H1 (cell line): ENCODE measurements around the gene TKFC. TPM values are rescaled to one million over a fixed set of nuclear protein-coding genes. Genes with fewer than 3 reads are reported as not detected.

Source experiments
- CTCF ChIA-PET: fragments of 300-600 bp; sonication (Branson Sonifier 250); formaldehyde crosslinking; loops from one replicate; lab custom pipeline; 2021; ENCODE audit not compliant: partially characterized antibody; lab: Charles Lee
- POLR2A ChIA-PET: fragments of 300-600 bp; sonication (Branson Sonifier 250); formaldehyde crosslinking; loops from one replicate; lab custom pipeline; 2021; ENCODE audit warnings: inconsistent platforms; ENCODE audit not compliant: partially characterized antibody; lab: Charles Lee
- DNase-seq, 2 experiments: peaks; one replicate each; pipeline versions ENCODE4 v3.0.0 to v3.0.0-alpha.2; 2010 to 2022; ENCODE audit warnings: low spot score in 2 of 2, low read depth in 1 of 2, mixed read lengths in 1 of 2
- FAIRE-seq: peaks from 2 replicates; lab custom pipeline; 2011; peaks lifted over from hg19 to GRCh38; lab: Jason Lieb, UNC
- H2AFZ ChIP-seq: 2 replicates; pipeline ENCODE4 v1.8.1; 2012; ENCODE audit warnings: low read length, inconsistent platforms
- H2AK5ac ChIP-seq: 2 replicates; pipeline ENCODE4 v1.6.1; 2013; ENCODE audit warnings: low read depth, low read length
- H2BK120ac ChIP-seq: replicated peaks from 2 replicates; pipeline ENCODE3; 2013; ENCODE audit warnings: low read depth, low read length, inconsistent platforms
- H2BK12ac ChIP-seq: 2 replicates; pipeline ENCODE4 v1.6.1; 2013; ENCODE audit warnings: low read depth, low read length
- H2BK15ac ChIP-seq: 2 replicates; pipeline ENCODE4 v1.6.1; 2013; ENCODE audit warnings: low read length
- H2BK20ac ChIP-seq: 2 replicates; pipeline ENCODE4 v1.6.1; 2013; ENCODE audit warnings: low read length
- H2BK5ac ChIP-seq: 2 replicates; pipeline ENCODE4 v1.6.1; 2013; ENCODE audit warnings: low read depth, low read length
- H3K14ac ChIP-seq: 2 replicates; pipeline ENCODE4 v1.6.1; 2013; ENCODE audit warnings: inconsistent platforms; ENCODE audit not compliant: insufficient read length
- H3K18ac ChIP-seq: 2 replicates; pipeline ENCODE4 v1.6.1; 2013; ENCODE audit warnings: low read length; ENCODE audit errors: extremely low read depth
- H3K23ac ChIP-seq: 2 replicates; pipeline ENCODE4 v1.6.1; 2013; ENCODE audit warnings: inconsistent platforms; ENCODE audit not compliant: insufficient read length
- H3K23me2 ChIP-seq: 2 replicates; pipeline ENCODE4 v1.6.1; 2013; ENCODE audit warnings: low read depth, low read length
- H3K27ac ChIP-seq: 2 replicates; pipeline ENCODE4 v1.6.1; 2011; ENCODE audit warnings: low read depth, low read length, inconsistent platforms
- H3K27me3 ChIP-seq, 4 experiments: replicated peaks in 1 of 4; 1 replicate in 1 of 4; 2 replicates in 3 of 4; pipeline versions ENCODE4 v1.6.1 to v1.8.1; 2011 to 2013; ENCODE audit warnings: low read length in 3 of 4, mild to moderate bottlenecking in 3 of 4, inconsistent platforms in 2 of 4, mixed read lengths in 2 of 4, moderate library complexity in 1 of 4; ENCODE audit not compliant: control insufficient read depth in 3 of 4, insufficient read depth in 3 of 4; ENCODE audit errors: extremely low read depth in 1 of 4
- H3K36me3 ChIP-seq, 4 experiments: 2 replicates each; pipeline versions ENCODE4 v1.6.1 to v1.8.1; 2011 to 2013; ENCODE audit warnings: mild to moderate bottlenecking in 4 of 4, low read length in 3 of 4, moderate library complexity in 2 of 4, control low read depth in 1 of 4, inconsistent platforms in 1 of 4; ENCODE audit not compliant: insufficient read depth in 4 of 4, control insufficient read depth in 2 of 4
- H3K4ac ChIP-seq: replicated peaks from 2 replicates; pipeline ENCODE3; 2013; ENCODE audit warnings: low read length, low read depth, mixed read lengths, inconsistent platforms; ENCODE audit not compliant: insufficient read length
- H3K4me1 ChIP-seq, 4 experiments: replicated peaks in 1 of 4; 1 replicate in 1 of 4; 2 replicates in 3 of 4; pipeline versions ENCODE4 v1.6.1 to v1.8.1; 2011 to 2013; ENCODE audit warnings: low read length in 3 of 4, inconsistent platforms in 2 of 4, mixed read lengths in 1 of 4; ENCODE audit not compliant: insufficient read depth in 4 of 4, control insufficient read depth in 3 of 4
- H3K4me2 ChIP-seq, 2 experiments: 2 replicates each; pipeline versions ENCODE4 v1.6.1 to v1.8.1; 2011 to 2013; ENCODE audit warnings: low read depth in 2 of 2, low read length in 2 of 2, control low read depth in 1 of 2, inconsistent platforms in 1 of 2, mild to moderate bottlenecking in 1 of 2; ENCODE audit not compliant: insufficient read depth in 1 of 2
- H3K4me3 ChIP-seq, 4 experiments: fragments of 200-600, 300-600 bp in 1 of 4; sonication (generic), shearing (Covaris generic), sonication (Bioruptor Twin) in 1 of 4; 2 replicates each; pipeline versions ENCODE4 v1.5.1 to v1.8.1; 2011 to 2016; ENCODE audit warnings: low read length in 4 of 4, low read depth in 3 of 4, control low read depth in 2 of 4, inconsistent platforms in 2 of 4, mild to moderate bottlenecking in 2 of 4, mixed read lengths in 1 of 4, moderate library complexity in 1 of 4; ENCODE audit not compliant: insufficient read depth in 2 of 4; ENCODE audit errors: extremely low read depth in 1 of 4
- H3K56ac ChIP-seq: replicated peaks from 2 replicates; pipeline ENCODE3; 2013; ENCODE audit warnings: low read depth, mild to moderate bottlenecking, mixed read lengths, low read length, inconsistent platforms; ENCODE audit not compliant: insufficient read length
- H3K79me1 ChIP-seq: 2 replicates; pipeline ENCODE4 v1.6.1; 2013; ENCODE audit warnings: low read depth, low read length, control low read depth
- H3K79me2 ChIP-seq, 2 experiments: 2 replicates each; pipeline versions ENCODE4 v1.6.1 to v1.8.1; 2012 to 2013; ENCODE audit warnings: low read length in 2 of 2, mild to moderate bottlenecking in 2 of 2, inconsistent platforms in 1 of 2; ENCODE audit not compliant: insufficient read depth in 2 of 2, control insufficient read depth in 1 of 2
- H3K9ac ChIP-seq, 4 experiments: replicated peaks in 1 of 4; 1 replicate in 1 of 4; 2 replicates in 3 of 4; pipeline versions ENCODE4 v1.6.1 to v1.8.1; 2011 to 2013; ENCODE audit warnings: low read depth in 3 of 4, low read length in 3 of 4, control low read depth in 2 of 4, mild to moderate bottlenecking in 2 of 4, moderate library complexity in 2 of 4, inconsistent platforms in 1 of 4; ENCODE audit errors: extremely low read depth in 1 of 4
- H3K9me3 ChIP-seq, 2 experiments: 2 replicates each; pipeline versions ENCODE4 v1.6.1 to v1.8.1; 2012 to 2013; ENCODE audit warnings: mild to moderate bottlenecking in 2 of 2, moderate library complexity in 2 of 2, control low read depth in 1 of 2, inconsistent platforms in 1 of 2, low read depth in 1 of 2, low read length in 1 of 2, mixed read lengths in 1 of 2; ENCODE audit not compliant: insufficient read depth in 2 of 2
- H4K20me1 ChIP-seq, 2 experiments: replicated peaks in 1 of 2; 2 replicates each; pipeline versions ENCODE3 to v1.8.1; 2011 to 2013; ENCODE audit warnings: inconsistent platforms in 2 of 2, low read length in 2 of 2, mild to moderate bottlenecking in 1 of 2; ENCODE audit not compliant: insufficient read depth in 2 of 2, control insufficient read depth in 1 of 2
- H4K5ac ChIP-seq: 2 replicates; pipeline ENCODE4 v1.6.1; 2013; ENCODE audit warnings: low read length, low read depth, mixed read lengths, inconsistent platforms; ENCODE audit not compliant: insufficient read length
- H4K8ac ChIP-seq: 2 replicates; pipeline ENCODE4 v1.8.0; 2013; ENCODE audit warnings: mild to moderate bottlenecking, moderate library complexity, low read length, inconsistent platforms; ENCODE audit not compliant: insufficient read depth; ENCODE audit errors: extremely low read depth
- H4K91ac ChIP-seq: replicated peaks from 2 replicates; pipeline ENCODE3; 2013; ENCODE audit warnings: low read length, mixed read lengths, inconsistent platforms; ENCODE audit not compliant: insufficient read length
- CBX8 ChIP-seq: fragments of 300-800, 300-1000 bp; sonication (generic); IDR thresholded peaks from 2 replicates; pipeline ENCODE4 v1.7.1; 2016; ENCODE audit warnings: low read depth, low read length, borderline replicate concordance
- CTBP2 ChIP-seq: IDR thresholded peaks from 2 replicates; pipeline ENCODE4 v1.7.0; 2011; ENCODE audit warnings: borderline replicate concordance, mild to moderate bottlenecking, moderate library complexity, mixed read lengths, low read length; ENCODE audit not compliant: insufficient read depth, insufficient read length
- EZH2 ChIP-seq: fragments of 200-600 bp; sonication (generic); IDR thresholded peaks from 2 replicates; pipeline ENCODE4 v1.7.1; 2012; ENCODE audit warnings: low read depth, mild to moderate bottlenecking, moderate library complexity, low read length, inconsistent platforms; ENCODE audit not compliant: severe bottlenecking
- HDAC2 ChIP-seq, 2 experiments: fragments of 300-600 bp in 1 of 2; sonication (generic) in 1 of 2; IDR thresholded peaks; 2 replicates each; pipeline ENCODE4 v1.6.1; 2011 to 2012; ENCODE audit warnings: low read depth in 2 of 2, low read length in 2 of 2, mild to moderate bottlenecking in 2 of 2, moderate library complexity in 2 of 2, borderline replicate concordance in 1 of 2, inconsistent platforms in 1 of 2
- JUN ChIP-seq: IDR thresholded peaks from 2 replicates; pipeline ENCODE4 v1.6.1; 2011; ENCODE audit warnings: low read depth, mild to moderate bottlenecking, improper control_type of control experiment, low read length
- NRF1 ChIP-seq: IDR thresholded peaks from 2 replicates; pipeline ENCODE4 v1.6.1; 2011; ENCODE audit warnings: mild to moderate bottlenecking, low read depth, low read length, improper control_type of control experiment
- RNF2 ChIP-seq: fragments of 200-900, 300-1000 bp; sonication (generic); IDR thresholded peaks from 2 replicates; pipeline ENCODE4 v1.7.1; 2016; ENCODE audit warnings: borderline replicate concordance, low read depth, mild to moderate bottlenecking, antibody characterized with exemption, low read length; ENCODE audit not compliant: poor library complexity, severe bottlenecking; ENCODE audit errors: missing control alignments
- WGBS, 2 experiments: shearing (Covaris generic) in 1 of 2; methylation state at CpG; one replicate each; pipeline versions ENCODE4 v1.1.6 to v1.1.7; 2013 to 2015; ENCODE audit warnings: low lambda C conversion rate in 2 of 2, mixed read lengths in 2 of 2, inconsistent platforms in 1 of 2, low coverage in 1 of 2, missing lambda C conversion rate in 1 of 2; ENCODE audit not compliant: insufficient replicate concordance in 2 of 2, insufficient coverage in 1 of 2, insufficient read length in 1 of 2; ENCODE audit errors: extremely low coverage in 1 of 2, missing lambda C conversion rate in 1 of 2; 5-methylcytosine and 5-hydroxymethylcytosine counted together
- polyA plus RNA-seq, 7 experiments: library from polyadenylated mRNA; depleted of rRNA in 3 of 7; stranded (reverse) in 5 of 7; unstranded in 2 of 7; fragments of >200 nt in 5 of 7; fragments of 200-250 nt in 2 of 7; gene quantifications; 1 replicate in 5 of 7; 2 replicates in 1 of 7; 4 replicates in 1 of 7; pipeline versions ENCODE4 v1.2.1 to v1.2.3, GENCODE V29; 2011 to 2013; ENCODE audit warnings: missing spikeins in 2 of 7, mixed read lengths in 2 of 7
- total RNA-seq: library from RNA; stranded (reverse); fragmentation: NEBNext Ultra II Directional; extraction: Animal tissue kit (Norgen Biotek cat#: 25700); gene quantifications from 2 replicates; pipeline ENCODE4 v1.2.1, GENCODE V29; 2021

Gene TKFC
- total and polyA plus RNA-seq, 2 of the 8 experiments (the other 6 are each of a cell fraction or from before 2014, with no cell fraction given): 53.5 to 55.0 TPM

DNA sequence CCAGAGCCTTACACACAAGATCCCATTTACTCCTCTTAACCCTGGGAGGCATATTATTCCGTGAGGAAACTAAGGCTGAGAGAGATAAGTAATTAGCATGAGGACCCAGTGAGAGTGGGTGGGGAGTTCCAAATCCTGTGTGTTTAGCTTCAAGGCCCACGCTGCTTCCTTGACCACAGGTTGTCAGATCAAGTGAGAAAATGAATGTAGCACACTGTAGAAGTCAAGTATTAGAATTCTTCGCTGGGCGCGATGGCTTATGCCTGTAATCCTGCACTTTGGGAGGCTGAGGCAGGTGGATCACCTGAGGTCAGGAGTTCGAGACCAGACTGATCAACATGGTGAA, 24.8 kb downstream of the TKFC start:
- Histone ChIP-seq H2BK5ac (no peak overlapping the region), H3K4me2 (no peak overlapping the region), H2BK20ac (no peak overlapping the region), H3K18ac (no peak overlapping the region), H3K14ac (no peak overlapping the region), H3K36me3 (no peaks in the 10 kb centered on the region; a peak in 3 of 8 replicates), H3K4me3 (no peak overlapping the region), H3K27ac (no peak overlapping the region), H3K23ac (no peak overlapping the region), H2AFZ (no peak overlapping the region), H3K4ac (no peak overlapping the region), H3K4me1 (no peaks in the 10 kb centered on the region), H4K5ac (no peak overlapping the region), H3K27me3 (no peaks in the 10 kb centered on the region), H2AK5ac (no peak overlapping the region), H2BK15ac (no peak overlapping the region), H3K9ac (no peak overlapping the region), H3K9me3 (no peaks in the 10 kb centered on the region), H3K23me2 (peaks cover 14% of the 10 kb centered on the region), H2BK120ac (no peak overlapping the region), H3K79me1 (peaks cover 2% of the 10 kb centered on the region), H4K8ac (no peak overlapping the region), H4K20me1 (no peaks in the 10 kb centered on the region), H4K91ac (no peak overlapping the region), H3K56ac (no peak overlapping the region), H2BK12ac (no peak overlapping the region), H3K79me2 (peaks cover 3 to 13% of the 10 kb centered on the region in 2 experiments; a peak in 3 of 4 replicates)
- DNase-seq: no peak
- WGBS, 2 experiments: 97% methylated on average over 6 of the region's 6 CpGs; no CpG with 5 or more reads in 1 of the 2 experiments
- CTCF ChIA-PET: interaction anchor here (1.8 to 22.8 kb wide), 3 partner anchors 9 to 25 kb away, joined by 6 to 255 read pairs (median 199); partner anchors contain the start of genes DDB1 and TKFC
- POLR2A ChIA-PET: interaction anchor here (1.3 to 39.7 kb wide), 5 partner anchors 5 to 72 kb away, joined by 3 to 1106 read pairs (median 108); partner anchors contain the start of genes CPSF7, CYB561A3, DDB1 and SDHAF2
- FAIRE-seq: no peak
- TF ChIP-seq EZH2 (no peak), JUN (no peak), CTBP2 (no peak), HDAC2 (IDR thresholded peaks at IDR 0.05; ENCODE audit: borderline replicate concordance in 1 of 2, low read depth in 2 of 2, low read length in 2 of 2) (no peak), CBX8 (no peak), NRF1 (no peak), RNF2 (no peak)
